GM18517 (cell line): Measurements from ENCODE around the gene TMEM131L.

Source experiments
- ATAC-seq: cut with Tn5 transposase; IDR thresholded peaks from one replicate; pipeline ENCODE4 v1.9.1; 2021; ENCODE audit warnings: mild to moderate bottlenecking, moderate library complexity; ENCODE audit not compliant: unreplicated experiment

TMEM131L gene

DNA sequence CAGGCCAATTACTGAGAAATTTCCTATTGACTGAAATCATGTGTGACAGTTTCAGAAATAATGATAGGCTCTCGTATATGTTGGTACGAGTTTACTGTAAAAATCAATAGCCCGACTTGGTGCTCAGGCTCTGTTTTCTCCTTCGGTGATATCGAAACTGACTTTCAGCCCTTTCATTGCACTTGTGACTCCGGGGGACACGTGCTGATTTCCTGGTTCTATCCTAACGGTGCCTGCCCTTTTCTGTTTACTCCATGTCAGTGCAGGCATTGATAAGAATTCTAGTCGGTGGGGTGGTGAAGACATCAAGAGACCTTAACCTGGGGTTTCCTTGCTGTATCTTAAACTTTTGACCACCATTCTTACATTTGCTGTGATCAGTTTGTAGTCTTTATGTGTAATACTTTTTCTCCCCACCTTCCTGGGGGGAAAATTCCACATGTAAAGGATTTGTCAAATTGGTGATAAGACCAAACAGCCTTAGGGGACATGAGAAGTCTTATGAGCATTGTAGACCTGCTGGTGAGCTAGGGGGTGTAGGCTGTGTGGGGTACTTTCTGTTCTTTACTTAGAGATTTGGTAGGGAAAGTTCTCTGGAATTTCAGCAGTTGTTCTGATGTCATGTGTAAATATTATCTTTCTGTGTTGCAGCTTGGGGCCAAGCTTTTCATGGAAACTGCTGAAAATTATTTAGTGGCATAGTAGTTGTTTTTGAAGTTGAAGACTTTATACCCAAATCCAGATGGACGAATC, 52.7 kb downstream of the TMEM131L start:
- ATAC-seq: no peak

DNA sequence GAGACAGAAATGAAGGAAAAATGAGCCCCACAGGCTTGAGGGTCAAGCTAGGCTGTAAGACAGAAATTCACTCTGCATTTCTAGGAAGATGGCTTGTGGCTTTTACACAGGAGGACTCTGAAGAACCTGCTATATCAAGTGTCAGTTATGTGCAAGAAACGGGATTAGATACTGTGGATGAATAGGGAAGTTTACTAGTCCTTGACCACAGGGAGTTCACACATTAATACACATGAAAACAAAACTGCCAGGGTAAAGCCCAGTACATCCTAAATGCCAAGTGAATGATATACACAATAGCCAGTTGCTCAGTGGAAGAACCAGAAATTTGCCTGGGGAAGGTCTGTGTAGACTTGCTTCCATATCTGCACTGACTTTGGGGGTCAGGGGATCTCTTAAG, 53.5 kb downstream of the TMEM131L start:
- ATAC-seq: no peak

GRCh38 chr4:153520227-153520626, 54.1 kb downstream of the TMEM131L start:
- ATAC-seq: no peak

DNA sequence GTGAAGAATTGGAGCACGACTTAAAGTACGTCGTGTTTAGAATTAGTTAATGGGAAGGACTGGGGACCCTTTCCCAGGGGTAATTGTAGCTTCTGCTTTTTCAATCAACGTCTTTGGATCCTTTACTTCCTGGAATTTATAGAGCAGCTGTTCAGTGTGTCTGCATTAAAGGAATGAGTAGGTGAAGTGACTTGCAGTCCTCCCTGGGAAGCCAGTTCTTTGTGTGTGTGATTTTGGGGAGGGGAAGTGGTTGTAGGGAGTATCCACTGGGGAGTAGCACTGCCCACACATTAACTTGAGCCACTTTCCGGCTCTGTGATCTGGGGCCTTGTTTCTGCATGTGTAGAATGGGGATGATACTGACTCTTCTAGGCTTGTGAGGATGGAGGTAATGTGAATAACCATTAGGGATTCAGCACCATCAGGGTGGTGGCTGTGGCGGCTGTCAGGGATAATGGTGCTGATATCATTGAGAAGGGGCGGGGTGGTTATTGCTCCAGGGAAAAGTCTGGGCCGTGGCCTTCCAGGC, 54.7 kb downstream of the TMEM131L start:
- peak; percentile 28 for ATAC-seq

DNA sequence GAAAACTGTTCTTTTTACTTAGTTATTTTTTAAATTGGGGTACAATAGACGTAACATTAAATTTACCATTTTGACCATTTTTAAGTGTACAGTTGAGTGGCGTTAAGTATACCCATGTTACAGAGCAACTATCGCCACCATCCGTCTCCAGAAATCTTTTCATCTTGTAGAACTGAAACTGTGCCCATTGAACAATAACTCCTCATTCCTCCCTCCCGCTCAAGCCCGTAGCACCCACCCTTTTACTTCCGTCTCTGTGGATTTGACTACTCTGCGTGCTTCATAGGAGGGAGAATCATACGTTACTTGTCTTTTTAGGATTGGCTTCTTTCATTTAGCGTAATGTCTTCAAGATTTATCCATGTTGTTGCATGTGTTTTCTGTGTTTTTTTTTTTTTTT, 55.3 kb downstream of the TMEM131L start:
- ATAC-seq: no peak

DNA sequence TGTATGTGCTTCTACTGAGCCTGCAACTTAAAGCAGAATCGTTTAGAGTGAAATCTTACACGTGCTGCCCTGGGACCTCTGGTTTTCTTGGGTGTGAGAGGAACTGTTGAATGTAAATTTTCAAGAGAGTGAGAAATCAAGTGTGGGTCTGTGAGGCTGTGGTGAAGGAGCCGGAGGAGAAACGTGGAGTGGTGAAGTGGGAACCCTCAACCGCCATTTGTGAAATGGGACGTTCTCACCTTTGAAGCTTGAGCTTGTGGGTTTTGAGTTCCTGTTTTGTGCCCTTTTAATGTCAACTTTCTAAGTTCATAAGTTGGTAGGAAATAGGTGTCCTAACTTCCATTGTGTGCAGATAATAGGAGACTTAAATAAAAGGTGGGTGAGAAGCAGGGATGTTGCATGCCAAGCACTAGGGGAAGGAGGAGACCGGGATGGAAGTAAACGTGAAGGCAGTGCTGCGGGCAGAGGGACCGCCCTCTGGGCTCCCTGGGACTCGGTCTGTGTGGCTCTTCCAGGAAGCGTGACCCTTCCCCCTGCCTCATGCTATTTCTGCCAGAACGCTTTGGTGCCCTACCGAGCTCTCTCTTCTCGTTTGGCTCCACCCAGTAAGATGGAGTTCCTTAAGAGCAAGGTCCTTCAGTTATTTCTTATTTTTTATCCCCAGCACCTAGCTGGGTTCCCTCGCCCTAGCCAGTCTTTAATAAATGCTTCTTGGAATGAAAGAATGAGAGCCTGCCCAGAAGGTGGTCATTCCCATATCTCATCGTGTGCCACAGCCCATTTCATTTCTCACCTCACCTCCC, 56.0 kb downstream of the TMEM131L start:
- ATAC-seq: peak; percentile 40

GRCh38 chr4:153522802-153523094, 56.6 kb downstream of the TMEM131L start:
- peak; percentile 32 for ATAC-seq

- ATAC-seq: no peak
Observed at GRCh38 chr4:153523164-153523796, 57.1 kb downstream of the TMEM131L start.

DNA sequence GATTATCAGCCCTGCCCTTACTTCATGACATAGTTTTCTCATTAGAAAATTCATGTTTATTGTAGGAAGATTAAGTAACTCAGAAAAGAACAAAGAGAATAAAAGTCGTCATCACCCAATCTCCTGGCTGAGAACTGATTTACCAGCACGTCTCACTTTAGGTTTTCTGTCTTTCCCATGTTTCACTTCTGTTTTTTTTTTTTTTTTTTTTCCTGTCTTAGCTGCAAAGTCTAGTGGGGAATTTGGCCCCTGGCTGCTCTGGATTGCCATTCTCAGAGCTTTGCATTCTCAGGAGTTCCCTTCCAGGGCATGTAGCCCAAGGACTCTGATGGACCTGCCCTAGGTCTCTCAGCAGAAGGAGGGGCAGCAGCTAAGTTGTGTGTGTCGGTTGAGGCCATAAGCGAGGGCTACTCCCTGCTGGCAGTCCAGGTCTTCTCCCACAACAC, 57.8 kb downstream of the TMEM131L start:
- no peak for ATAC-seq

GRCh38 chr4:153524682-153525081, 58.5 kb downstream of the TMEM131L start:
- ATAC-seq: no peak

DNA sequence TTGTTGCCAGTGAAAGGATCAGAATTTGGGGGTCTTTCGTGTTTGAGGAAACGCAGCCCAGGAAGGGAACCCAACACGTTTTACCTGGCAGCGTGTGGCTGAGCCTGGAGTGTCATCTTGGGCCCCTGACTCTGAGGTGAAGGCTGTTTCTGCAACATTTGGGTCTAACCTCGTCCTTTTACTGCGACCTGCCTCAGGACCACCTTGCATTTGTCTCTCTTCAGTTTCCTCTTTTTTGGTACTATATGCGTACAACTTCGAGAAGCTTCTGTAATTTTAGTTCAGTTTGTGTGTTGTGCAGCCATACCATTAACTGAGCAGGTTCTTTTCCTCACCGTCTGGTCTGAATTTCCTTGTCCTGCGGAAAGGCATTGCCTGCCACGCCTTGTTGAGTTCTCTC, 61.5 kb downstream of the TMEM131L start:
- ATAC-seq: no peak

GRCh38 chr4:153528705-153529485, 62.7 kb downstream of the TMEM131L start:
- ATAC-seq: peak; percentile 53

DNA sequence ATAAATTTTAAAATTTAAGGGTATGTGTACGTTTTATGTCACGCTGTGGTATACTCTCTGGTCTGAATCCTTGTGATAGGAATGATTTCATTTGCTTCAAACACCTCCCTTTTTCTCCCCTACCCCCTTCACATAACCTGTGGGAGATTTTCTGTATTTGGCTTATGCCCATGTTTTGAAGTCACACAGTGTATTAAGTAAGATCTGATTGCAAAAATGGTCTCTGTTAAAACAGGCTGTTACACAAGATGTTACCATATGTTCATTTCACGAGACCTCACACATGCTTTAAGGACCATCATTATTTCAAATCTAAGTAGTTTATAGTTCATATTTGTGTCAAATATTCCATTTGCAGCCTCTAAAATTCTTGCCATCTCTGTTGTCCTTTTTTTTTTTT, 63.5 kb downstream of the TMEM131L start:
- ATAC-seq: no peak

GRCh38 chr4:153530284-153530999, 64.3 kb downstream of the TMEM131L start:
- no peak for ATAC-seq

DNA sequence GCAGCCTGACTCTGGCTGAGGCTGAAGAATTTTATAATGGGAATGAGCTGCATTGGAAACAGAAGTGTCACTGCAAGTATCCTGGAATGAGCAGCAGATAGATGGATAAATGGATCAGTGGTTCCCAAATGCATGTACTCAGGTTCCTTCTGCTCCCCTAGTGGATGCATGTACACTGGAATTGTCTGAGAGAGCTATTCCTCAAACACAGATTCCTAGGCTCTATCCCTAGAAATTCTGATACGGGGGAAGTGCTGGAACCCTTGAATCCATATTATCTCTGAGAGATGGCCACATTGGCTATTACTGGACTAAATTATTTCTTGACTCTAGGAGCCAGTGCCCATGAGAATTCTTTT, 64.8 kb downstream of the TMEM131L start:
- ATAC-seq: no peak

- no peak for ATAC-seq
Observed at GRCh38 chr4:153531976-153532626, 65.9 kb downstream of the TMEM131L start.

DNA sequence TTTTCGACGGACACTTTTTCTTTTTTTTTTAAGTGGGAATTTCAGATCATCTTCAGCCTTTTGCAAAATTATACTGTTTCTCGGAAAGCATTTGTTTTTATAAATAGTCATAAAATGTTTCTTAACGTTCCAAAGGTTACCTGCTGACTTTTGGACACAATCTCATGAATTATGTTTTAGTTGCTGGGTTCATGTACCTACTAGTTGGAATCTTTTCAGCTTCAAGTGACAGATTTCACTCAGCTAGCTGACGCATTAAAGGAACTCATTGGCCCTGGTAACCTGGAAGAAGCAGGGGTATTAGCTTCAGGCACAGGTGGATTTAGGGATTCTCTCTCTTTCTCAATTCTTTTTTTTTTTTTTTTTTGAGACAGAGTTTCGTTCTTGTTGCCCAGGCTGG, 66.5 kb downstream of the TMEM131L start:
- ATAC-seq: no peak

GRCh38 chr4:153533387-153533786, 67.2 kb downstream of the TMEM131L start:
- no peak for ATAC-seq

GRCh38 chr4:153534792-153535629, 68.9 kb downstream of the TMEM131L start:
- ATAC-seq: no peak
